Endothelial cell (in vitro differentiated cells): Measurements from ENCODE around the gene RAB33A. TPM values are rescaled to one million over a fixed set of nuclear protein-coding genes. Genes with fewer than 3 reads are reported as not detected.
"Not testable (repeated sequence)": the region's sequence is repeated elsewhere in the genome, so short reads cannot be mapped to it uniquely, and the experiment has no call there.

ENCODE experiments used
- DNase-seq: peaks from one replicate; pipeline ENCODE4 v3.0.0; 2021; ENCODE audit warnings: low spot score
- H3K27ac Mint-ChIP-seq: one replicate; pipeline ENCODE4 v1.8.0; 2021; ENCODE audit warnings: mixed read lengths, inconsistent platforms; ENCODE audit not compliant: unreplicated experiment
- H3K27me3 Mint-ChIP-seq: one replicate; pipeline ENCODE4 v1.8.0; 2021; ENCODE audit warnings: mild to moderate bottlenecking, moderate library complexity, mixed read lengths, inconsistent platforms; ENCODE audit not compliant: unreplicated experiment
- H3K36me3 Mint-ChIP-seq: one replicate; pipeline ENCODE4 v1.8.0; 2021; ENCODE audit warnings: mild to moderate bottlenecking, low read depth, mixed read lengths, inconsistent platforms; ENCODE audit not compliant: unreplicated experiment
- H3K4me1 Mint-ChIP-seq: one replicate; pipeline ENCODE4 v1.8.0; 2021; ENCODE audit warnings: mild to moderate bottlenecking, mixed read lengths, inconsistent platforms; ENCODE audit not compliant: unreplicated experiment
- H3K4me3 Mint-ChIP-seq: one replicate; pipeline ENCODE4 v1.8.0; 2021; ENCODE audit warnings: mild to moderate bottlenecking, mixed read lengths, inconsistent platforms; ENCODE audit not compliant: unreplicated experiment
- H3K9me3 Mint-ChIP-seq: one replicate; pipeline ENCODE4 v1.8.0; 2021; ENCODE audit warnings: mixed read lengths, inconsistent platforms; ENCODE audit not compliant: unreplicated experiment
- CTCF ChIP-seq: fragments of 200-600 bp; sonication (generic); IDR thresholded peaks from one replicate; pipeline ENCODE4 v1.5.0; 2021; ENCODE audit warnings: antibody characterized with exemption; ENCODE audit not compliant: unreplicated experiment
- total RNA-seq: library from RNA; stranded (reverse); fragmentation: NEBNext Ultra II Directional; extraction: Animal tissue kit (Norgen Biotek cat#: 25700); gene quantifications from one replicate; pipeline ENCODE4 v1.2.1, GENCODE V29; 2021; ENCODE audit not compliant: unreplicated experiment

RAB33A gene
- total RNA-seq, 1 donor from 2014 or later = 4.1 TPM

- Mint-ChIP-seq H3K27ac (no peak overlapping the region), H3K27me3 (peaks cover 1% of the 10 kb centered on the region), H3K36me3 (no peaks in the 10 kb centered on the region), H3K4me3 (no peak overlapping the region), H3K4me1 (no peaks in the 10 kb centered on the region), H3K9me3 (no peaks in the 10 kb centered on the region)
- TF ChIP-seq CTCF = no peak
- DNase-seq = no peak
These were observed 44.6 kb downstream of the RAB33A start for GRCh38 chrX:130216320-130216719.

GRCh38 chrX:130224810-130225209 lies 53.0 kb downstream of the RAB33A start:
- Mint-ChIP-seq H3K27ac (no peak overlapping the region), H3K27me3 (peaks cover 2% of the 10 kb centered on the region), H3K4me1 (no peaks in the 10 kb centered on the region), H3K4me3 (no peak overlapping the region), H3K36me3 (peaks cover 4% of the 10 kb centered on the region), H3K9me3 (no peaks in the 10 kb centered on the region)
- TF ChIP-seq CTCF = no peak
- DNase-seq = no peak

GRCh38 chrX:130228871-130229270 lies 57.1 kb downstream of the RAB33A start:
- no peak overlapping the region for H3K4me3 Mint-ChIP-seq
- no peaks in the 10 kb centered on the region for H3K4me1 Mint-ChIP-seq
- peaks cover 4% of the 10 kb centered on the region for H3K36me3 Mint-ChIP-seq
- no peaks in the 10 kb centered on the region for H3K27me3 Mint-ChIP-seq
- no peak overlapping the region for H3K27ac Mint-ChIP-seq
- no peaks in the 10 kb centered on the region for H3K9me3 Mint-ChIP-seq
- no peak for DNase-seq
- no peak for TF ChIP-seq CTCF

- not testable (repeated sequence) for DNase-seq, H3K27me3 Mint-ChIP-seq, H3K4me3 Mint-ChIP-seq, H3K27ac Mint-ChIP-seq, H3K4me1 Mint-ChIP-seq, H3K9me3 Mint-ChIP-seq, H3K36me3 Mint-ChIP-seq
These were observed 59.4 kb downstream of the RAB33A start for GRCh38 chrX:130231184-130231583.

Other genes starting within 250 kb of the RAB33A start
- gene BCORL1, start 189.3 kb upstream of the RAB33A start, total RNA-seq = 34.0 TPM
- 23.6 TPM for gene ELF4, start 61.5 kb upstream of the RAB33A start, total RNA-seq
- 39.9 TPM for gene AIFM1, start 6.1 kb upstream of the RAB33A start, total RNA-seq
- 7.4 TPM for gene ZNF280C, start 96.9 kb downstream of the RAB33A start, total RNA-seq
- 14.5 TPM for gene SLC25A14, start 168.0 kb downstream of the RAB33A start, total RNA-seq
- gene GPR119, start 213.7 kb downstream of the RAB33A start, total RNA-seq = not detected
- 24.5 TPM for gene RBMX2, start 230.0 kb downstream of the RAB33A start, total RNA-seq